ENCODE results near the gene MAGI2.

DNA sequence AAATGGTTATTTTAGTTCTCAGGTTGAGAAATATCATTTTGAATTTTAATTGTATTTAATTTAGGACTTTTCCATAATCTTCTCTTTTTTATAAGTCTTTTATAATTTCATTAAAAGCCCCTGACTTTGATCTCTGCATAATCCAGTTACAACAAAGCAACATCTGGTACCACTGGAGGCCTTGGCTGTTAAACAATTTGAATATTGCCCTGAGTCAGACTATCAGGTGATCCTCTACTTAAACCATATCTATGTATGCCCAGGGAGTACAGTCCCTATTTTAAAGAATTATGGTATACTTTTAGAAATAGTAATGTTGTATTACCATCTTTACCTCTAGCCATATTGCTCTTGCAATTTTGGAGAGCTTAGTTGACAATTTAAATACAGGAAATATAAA lies 119.1 kb downstream of the MAGI2 start:
- no peak for TF ChIP-seq POLR2A (IDR thresholded peaks at IDR 0.05; ENCODE audit: low read length)
- TF ChIP-seq GATA1 (IDR thresholded peaks at IDR 0.05; ENCODE audit: low read depth, low read length): no peak
